CD4-positive, alpha-beta T cell treated with Interleukin-2 at 100 ng/mL for 4 hours (primary cell): ENCODE data around the gene MMP10.

ENCODE experiments used
- DNase-seq: peaks from one replicate; pipeline ENCODE4 v3.0.0-alpha.2; 2020; ENCODE audit warnings: low spot score

MMP10 gene

DNA sequence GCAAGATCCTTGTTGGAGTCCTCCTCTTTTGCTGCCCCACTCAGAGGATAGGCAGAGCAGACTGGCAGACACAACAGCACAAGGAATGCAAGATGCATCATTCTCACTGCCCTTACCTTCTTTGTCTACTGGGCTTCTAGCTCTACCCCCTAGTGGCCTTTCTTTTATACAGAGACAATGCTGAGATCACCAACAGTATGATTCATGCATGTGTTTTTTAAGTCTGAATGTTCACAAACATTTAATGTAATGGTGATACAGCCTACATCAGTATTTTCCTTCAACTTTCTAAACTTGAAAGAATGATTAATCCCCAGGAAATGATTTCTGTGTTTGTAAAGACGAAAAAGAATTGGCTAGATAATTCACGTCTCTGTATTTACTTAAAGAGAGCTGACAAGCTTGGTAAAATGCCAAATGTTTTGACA, at the start of gene MMP10:
Gene MMP10, minus strand, starts transcription at position 138 of the 428 bp plus-strand sequence. Its CDS starts 37 bp downstream, at position 101.
- DNase-seq: no peak

DNA sequence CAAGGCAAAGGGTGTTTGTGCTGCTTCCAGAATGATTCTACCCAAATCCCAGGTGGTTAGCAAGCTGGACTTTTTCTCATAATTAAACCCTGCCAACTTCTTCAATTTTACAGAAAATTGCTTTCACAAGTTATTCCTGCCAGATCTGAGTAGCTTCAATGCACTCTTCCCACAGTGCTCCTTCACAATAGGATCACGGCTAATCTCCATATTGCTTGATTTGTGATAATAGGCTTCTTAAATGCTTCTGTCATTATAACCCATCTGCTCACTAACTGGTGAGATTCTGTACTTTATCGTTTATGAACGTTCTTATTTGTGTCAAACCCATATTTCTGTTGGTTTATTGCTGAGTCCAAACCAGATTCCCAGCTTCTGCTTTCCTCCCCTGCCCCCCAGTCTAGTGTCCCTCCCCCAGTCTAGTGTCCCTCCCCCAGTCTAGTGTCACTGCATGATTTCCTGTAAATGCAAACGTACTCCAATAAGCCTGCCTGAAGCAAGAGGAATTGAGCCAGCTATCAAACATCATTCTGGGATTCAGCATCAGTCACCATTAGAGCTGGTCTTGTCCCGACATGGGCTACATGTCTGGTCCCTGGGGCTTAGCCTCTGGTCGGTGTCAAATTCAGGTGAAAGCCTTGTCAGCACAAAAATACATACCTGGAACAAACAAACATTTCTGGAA, 49.0 kb upstream of the MMP10 start:
- DNase-seq: no peak

DNA sequence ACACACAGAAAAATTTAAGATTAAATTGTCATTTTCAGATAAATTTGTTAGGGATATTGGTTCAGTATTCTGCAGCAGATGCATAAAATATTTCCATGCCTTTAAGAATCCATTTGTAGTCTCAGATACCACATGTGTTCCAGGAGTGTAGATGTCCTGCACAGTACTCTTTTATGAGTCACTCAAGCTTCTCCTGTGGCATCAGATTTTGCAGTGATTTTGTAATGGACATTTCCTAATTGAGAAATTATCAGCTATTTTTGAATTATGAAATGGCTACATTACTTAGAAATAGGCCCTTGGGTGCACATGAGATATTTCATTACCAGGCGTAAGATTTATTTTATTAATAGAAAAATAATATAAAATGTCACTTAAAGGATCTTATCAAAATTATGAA, 44.1 kb upstream of the MMP10 start:
- no peak for DNase-seq

DNA sequence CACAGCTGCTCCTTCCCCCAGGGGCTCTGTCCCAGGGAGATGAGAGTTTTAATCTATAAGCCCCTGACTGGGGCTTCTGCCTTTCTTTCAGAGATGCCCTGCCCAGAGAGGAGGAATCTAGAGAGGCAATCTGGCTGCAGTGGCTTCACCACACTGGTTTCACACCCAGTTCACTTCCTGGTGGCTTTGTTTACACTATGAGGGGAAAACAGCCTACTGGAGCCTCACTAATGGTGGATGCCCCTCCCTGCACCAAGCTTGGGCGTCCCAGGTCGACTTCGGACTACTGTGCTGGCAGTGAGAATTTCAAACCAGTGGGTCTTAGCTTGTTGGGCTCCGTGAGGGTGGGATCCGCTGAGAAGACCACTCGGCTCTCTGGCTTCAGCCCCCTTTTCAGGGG, 39.1 kb upstream of the MMP10 start:
- DNase-seq: no peak

DNA sequence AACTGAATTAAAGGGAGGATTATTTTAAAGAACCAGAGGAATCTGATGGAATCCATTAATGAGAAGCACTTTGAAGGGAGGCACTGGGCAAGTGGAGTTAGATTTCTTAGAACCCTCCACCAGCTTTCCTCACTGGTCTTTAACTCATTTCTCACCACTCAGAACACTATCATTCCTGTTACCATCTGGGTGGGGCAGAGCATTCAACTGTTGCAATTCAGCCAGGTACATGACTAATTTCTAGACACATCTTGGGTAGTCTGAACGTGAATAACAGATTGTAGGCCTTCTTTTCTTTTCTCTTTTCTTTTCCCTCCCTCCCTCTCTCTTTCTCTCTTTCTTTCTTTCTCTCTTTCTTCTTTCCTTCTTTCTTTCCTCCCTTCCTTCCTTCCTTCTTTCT, 33.1 kb upstream of the MMP10 start:
- no peak for DNase-seq

DNA sequence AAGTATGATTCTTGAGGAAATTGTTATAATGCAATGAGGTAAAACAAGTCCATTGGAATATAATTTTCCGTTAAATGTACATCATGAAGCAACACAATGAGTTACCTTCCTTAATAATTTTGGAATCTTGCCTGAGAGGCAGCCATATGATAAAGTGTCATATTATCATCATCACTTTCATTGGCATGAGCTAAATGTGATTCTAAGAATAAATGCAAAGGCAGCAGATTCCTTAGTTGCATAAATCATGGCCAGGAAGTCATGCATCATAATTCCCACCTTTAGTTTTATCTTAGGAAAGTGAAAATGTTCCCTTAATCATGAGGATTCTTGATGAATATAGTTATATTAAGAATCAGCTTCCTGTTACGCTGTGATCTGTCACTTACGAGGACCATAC, 31.8 kb upstream of the MMP10 start:
- no peak for DNase-seq

DNA sequence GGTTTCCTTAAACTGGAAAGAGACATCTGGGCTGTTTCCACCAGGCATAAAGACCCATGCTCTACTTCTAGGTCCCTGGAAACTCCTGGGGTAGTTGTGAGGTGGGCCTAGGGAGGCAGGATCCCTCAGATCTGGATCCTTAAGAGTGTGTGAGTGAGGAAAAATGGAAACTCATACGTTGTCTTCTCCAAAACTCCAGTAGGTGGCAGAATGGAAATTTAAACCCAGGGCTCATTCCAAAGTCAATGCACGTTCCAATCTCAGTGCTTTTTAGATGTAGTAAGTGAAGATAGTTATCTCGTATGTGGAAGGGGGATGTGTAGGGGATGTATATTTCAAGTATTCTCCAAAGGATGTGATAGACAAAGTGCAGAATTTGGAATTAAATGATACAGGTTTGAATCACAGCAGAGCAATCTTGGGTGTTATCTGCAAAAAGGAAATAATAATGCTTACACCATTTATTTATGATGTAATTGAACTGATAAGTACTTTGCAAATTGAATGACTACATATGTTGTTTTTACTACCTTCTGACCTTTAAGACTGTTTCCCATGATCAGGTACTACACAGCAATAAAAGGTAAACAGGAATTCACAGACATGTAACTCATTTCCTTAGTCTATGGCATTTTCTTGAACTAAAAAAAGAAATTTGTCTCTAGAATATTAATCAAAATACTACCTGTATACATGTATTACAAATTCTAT, 30.7 kb upstream of the MMP10 start:
- no peak for DNase-seq

DNA sequence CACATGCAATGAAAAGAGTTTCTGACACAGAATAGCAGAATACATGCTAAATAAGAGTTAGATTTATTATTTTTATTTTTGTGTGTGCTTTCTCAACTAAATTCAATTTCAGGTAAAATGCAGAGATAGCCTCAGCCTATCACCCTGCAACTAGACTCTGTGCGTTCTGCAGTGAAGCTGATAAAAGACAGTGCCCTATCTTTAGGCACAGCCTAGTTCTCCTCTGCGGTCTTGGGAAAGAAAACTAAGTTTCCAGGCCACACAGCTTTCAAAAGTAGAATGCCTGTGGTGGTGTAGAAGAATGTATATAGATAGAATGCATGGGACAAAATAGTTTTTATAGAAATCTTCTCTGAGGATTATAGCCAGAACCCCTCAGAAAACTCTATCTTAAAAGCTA, 29.5 kb upstream of the MMP10 start:
- DNase-seq: no peak

DNA sequence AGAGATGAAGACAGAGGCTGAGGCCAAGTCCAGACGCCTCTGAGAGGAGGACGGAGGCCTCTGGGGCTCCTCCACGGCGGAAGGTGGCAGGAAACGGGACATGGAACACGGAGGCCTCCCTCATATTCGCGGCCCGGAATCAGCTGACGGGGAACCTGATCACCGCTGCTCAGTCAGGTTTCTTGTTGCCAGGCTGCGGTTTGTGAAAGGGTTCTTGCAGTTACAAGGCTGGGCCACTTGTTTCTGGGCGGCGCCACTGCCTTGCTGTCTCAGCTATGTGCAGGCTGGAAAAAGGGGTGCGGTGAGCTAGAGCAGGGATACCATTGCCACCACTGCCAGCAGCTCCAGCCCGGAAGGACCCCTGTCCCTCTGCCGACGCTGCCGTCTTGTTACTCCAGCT, 27.5 kb upstream of the MMP10 start:
- DNase-seq: no peak

DNA sequence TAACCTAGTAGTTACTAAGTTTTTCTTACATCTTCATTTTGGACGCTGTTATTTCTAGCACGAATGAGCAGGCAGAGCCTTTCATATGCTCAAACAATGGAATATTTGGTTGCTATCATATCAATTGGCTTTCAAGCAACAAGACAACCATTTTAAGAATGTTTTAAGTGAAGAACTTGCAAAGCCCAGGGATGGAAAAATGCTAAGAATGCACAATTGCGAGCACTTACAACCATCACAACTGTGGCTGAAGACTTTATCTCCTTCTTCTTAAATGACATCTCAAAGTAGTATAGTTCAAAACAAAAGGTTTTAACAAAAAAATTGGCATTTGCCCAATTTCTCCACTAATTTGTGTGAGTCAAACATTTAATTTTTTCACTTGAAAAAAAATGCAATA, 25.9 kb upstream of the MMP10 start:
- no peak for DNase-seq

DNA sequence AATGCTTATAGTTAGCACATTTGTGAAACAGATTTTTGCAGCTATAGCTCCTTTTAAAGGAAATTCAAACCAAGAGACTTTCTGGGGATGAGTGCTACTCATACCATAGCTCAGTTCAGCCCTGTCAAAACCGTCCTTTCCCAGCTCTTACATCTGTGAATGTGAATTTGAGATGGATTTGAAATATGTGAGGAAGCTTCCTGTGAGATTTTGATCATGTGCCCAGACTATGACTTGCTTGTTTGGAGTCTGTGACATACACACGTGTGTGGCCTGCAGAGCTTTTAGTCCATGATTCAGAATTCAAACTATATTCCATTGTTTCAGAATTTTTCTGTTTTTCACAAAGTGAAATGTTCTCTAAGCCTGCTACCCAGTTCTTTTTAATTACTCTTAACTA, 21.9 kb upstream of the MMP10 start:
- DNase-seq: no peak

DNA sequence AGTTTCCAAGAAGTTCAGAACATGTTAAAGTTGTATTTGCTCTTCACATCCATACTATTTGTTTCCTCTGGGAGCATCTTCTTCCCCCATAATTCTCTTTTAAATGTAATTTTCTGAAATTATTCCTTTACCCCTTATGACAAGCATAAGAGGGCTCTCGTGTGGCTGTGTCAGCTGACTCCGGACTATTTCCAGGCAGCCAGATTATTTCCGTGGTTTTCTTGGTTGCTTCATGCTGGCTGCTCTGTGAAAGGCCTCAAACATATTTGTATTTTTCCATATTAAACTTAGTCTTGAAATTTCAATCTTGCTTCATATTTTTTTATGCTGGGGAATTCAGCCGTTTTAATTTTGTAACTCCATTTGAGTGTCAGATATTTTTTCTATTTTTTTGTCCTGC, 20.3 kb upstream of the MMP10 start:
- no peak for DNase-seq

DNA sequence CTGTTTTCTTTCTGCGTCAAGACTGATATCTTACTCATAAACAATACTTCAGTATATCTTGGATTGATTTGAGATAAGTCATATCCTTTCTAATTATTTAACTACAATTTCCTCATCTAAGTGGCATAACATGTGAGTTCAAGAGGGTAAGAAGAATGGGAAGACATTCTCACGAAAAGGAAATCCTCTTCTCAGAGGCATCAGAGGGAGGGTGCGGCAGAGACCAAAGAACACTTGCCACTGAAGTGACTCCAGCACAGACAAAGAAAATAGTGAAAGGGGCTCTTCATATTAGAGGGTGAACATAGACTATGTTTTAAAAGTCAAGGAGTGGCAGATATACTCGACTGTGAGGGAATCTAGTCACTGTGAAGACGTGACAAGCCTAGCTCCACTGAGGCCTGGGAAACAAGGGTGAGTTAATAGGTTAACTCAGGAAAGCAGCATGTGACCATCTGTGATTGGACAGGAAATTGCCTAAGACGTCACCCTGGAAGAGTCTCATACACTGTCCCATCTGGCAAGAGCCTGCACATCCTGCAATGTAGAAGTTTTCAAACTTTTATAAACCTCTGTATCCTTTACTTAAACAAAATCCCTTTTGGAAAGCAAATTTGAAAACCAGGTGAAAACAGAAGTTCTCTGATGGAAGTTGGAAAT, 19.4 kb upstream of the MMP10 start:
- no peak for DNase-seq

DNA sequence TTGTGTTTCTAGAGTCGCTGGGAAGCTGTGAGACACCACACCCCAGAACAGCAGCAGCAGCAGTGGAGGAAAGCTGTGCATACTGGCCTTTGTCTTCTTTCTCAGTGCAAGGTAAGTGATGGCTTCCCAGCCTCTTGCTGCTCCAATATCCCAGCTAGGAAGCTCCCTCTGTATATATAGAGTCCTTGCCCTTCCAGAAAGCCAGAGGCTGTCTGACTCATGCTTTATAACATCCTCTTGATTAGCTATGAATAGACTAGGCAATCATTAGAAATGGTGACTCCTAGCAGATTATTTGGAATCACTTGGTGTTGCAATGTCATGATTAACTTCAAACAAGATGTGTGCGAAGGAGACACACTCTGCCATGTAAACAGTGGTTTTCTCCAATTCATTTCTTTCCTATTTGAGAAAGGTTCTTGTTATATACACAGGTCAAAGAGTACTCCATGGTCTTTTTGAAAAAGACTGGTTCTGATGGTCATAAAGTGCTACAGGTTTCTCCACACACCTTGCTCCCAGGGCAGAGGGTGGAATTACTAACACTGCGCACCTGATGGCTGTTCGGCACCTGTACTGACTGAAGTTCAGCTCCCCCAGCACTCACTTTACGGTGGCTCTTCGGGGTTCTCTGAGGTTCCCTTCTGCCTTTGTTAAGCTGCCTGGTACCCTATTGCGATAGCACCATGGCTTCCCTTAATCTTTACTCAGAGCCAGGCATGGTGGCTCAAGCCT, 17.8 kb upstream of the MMP10 start, which contains the start of gene MMP1:
Gene MMP1, minus strand, starts transcription at position 149 of the 735 bp plus-strand sequence. Its CDS starts 68 bp downstream, at position 81.
- no peak for DNase-seq

DNA sequence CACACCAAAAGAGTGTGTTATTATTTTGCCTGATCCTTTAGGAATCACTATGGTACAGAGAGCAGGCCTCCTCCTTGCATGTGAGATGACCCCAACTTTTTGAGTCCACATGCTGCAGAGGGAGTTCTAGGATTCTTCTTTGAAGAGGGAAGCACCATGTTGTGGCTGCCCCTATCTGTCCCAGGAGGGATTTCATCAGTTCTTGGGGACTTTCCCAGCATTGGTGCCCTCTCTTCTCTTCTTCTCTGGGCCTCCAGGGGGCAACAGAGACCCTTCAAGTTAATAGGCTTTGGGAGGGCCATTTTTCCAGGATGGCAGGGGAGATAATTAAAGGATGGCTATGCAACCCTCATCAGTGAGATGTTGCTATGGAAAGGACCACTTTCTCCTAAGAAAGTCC, 14.0 kb upstream of the MMP10 start:
- no peak for DNase-seq

DNA sequence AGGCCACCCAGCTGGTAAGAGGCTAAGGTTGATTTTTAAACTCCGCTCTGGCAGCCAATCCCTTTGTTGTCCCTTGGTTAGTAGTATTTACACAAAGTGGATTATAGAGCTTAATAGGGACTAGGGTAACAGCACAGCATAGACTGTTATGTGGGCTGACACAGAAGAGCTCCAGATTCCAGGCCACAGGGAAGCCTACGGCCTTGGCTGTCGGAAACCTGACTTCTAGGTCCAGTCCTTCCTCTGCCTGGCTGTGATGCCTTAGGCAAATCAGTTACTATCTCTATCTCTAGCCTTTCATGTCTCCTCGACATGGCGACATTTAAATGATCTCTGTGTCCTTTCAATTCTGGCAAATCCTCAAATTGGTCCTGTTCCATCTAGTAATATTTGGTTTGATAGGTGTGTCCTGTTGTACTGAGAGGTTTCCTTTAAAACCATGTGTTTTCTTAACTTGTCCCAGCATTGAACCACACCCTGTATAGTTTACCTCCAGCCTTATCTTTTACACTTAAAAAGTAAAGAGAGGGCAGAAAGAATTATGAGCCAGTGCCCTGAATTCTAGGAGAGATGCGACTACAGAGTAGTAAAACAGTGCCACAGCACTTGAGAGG, 13.4 kb upstream of the MMP10 start:
- DNase-seq: no peak

DNA sequence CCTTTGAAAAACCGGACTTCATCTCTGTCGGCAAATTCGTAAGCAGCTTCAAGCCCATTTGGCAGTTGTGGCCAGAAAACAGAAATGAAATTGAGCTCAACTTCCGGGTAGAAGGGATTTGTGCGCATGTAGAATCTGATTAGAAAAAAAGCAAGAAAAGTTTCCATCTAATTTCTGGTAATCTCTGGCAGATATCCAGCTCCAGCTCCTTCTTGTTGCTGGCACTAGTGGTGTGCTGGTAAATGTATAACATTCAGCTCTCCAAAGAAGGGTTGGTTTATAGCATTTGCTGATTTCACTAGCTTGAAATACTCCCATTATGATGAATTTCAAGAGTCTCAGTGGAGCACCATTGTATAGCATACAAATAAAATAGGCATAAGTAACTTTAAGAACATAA, 12.2 kb upstream of the MMP10 start:
- DNase-seq: no peak

DNA sequence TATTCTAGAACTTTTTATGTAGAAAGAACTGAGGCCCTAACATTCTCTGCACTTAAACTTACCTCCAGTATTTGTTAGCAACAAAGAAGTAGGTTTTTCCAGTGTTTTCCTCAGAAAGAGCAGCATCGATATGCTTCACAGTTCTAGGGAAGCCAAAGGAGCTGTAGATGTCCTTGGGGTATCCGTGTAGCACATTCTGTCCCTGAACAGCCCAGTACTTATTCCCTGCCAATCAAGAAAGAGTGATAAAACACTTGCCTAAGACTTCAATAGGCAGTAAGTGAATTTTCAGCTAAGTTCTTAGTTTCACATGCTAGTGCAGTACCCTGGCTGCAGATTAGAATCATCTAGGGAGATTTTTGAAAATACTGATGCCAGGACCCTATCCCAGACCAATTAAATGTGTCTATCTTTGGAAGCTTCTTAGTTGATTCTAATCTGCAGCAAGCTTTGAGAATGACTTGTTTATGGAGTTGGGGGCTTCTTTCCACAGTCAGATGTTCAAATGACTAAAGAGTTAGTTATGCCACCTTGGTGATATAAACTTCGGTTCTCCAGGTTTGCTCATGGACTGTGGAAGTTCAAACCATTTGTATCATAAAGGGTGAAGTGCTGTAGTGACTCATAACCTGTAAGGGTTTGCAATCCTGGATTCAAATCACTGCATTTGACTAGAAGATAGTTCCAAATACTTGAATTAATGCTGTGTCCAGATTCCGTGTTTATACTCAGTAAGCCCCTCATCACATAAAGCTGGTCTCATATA, 11.0 kb upstream of the MMP10 start:
- no peak for DNase-seq

DNA sequence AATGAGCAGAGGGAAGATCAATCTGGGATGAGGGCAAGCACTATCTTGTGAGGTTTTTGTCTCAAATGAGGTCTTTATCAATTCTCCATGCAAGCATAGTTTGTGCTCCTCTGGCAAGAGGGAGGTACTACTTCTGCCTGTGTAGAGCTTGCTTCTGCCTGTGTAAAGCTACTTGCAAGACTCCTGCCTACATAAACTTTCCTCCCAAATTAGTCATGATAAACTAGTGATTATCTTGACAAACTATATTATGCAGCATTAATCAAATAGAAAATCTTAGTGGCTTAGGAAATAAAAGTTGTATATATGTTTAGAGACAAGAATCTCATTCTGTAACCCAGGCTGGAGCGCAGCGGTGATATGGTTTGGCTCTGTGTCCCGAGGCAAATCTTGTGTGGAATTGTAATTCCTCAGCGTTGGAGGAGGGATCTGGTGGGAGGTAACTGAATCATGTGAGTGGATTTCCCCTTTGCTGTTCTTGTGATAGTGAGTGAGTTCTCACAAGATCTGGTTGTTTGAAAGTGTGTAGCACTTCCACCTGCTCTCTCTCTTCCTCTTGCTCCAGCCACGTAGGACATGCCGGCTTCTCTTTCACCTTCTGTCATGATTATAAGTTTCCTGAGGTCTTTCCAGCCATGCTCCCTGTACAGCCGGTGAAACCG, 8.0 kb upstream of the MMP10 start:
- no peak for DNase-seq

DNA sequence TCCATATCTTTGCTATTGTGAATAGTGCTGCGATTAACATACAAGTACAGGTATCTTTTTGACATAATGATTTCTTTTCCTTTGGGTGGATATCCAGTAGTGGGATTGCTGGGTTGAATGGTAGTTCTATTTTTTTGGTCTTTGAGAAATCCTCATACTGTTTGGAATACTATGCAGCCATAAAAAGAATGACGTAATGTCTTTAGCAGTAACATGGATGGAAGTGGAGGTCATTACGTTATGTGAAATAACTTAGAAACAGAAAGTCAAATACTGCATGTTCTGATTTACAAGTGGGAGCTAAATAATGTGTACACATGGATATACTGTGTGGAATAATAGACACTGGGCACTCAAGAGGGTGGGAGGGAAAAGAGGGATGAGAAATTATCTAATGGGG, 4.0 kb upstream of the MMP10 start:
- DNase-seq: no peak

DNA sequence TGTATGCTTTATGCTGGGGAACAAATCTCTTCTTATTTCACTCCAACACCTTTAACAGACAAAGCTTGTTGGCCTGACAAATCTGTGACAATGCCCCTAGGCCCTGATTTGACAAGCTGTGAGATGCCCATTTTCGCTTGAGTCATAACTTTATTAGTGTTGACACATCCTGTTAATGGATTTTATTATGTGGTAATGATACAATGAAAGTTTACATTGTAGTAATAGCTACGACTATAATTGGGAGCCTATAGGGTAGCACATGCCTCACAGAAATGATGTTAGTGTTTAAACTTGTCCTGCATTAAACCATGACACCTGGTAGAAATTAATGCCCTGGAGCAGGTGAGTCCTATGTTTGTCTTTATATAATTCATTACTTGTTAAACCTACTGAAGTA, 3.3 kb upstream of the MMP10 start:
- no peak for DNase-seq
